OCI-LY1 (cell line): ENCODE measurements around the gene BPIFB6.

Experiments
- H2AFZ ChIP-seq: fragments of 200-600 bp; sonication (generic), shearing (Covaris generic); 2 replicates; pipeline ENCODE4 v1.6.0; 2014; ENCODE audit warnings: antibody characterized with exemption, mild to moderate bottlenecking, low read length
- H3F3A ChIP-seq: fragments of 200-600 bp; sonication (generic), shearing (Covaris generic); 2 replicates; pipeline ENCODE4 v1.6.0; 2014; ENCODE audit warnings: mild to moderate bottlenecking, antibody characterized with exemption, low read length, moderate library complexity; ENCODE audit not compliant: insufficient read depth
- H3K27ac ChIP-seq: fragments of 200-600 bp; sonication (generic); 2 replicates; pipeline ENCODE4 v1.5.1; 2014; ENCODE audit warnings: low read length, mixed run types, mild to moderate bottlenecking, low read depth; ENCODE audit not compliant: poor library complexity, severe bottlenecking
- H3K27me3 ChIP-seq: fragments of 200-600 bp; sonication (generic); 2 replicates; pipeline ENCODE4 v1.6.0; 2014; ENCODE audit warnings: antibody characterized with exemption, mild to moderate bottlenecking, low read length, moderate library complexity; ENCODE audit not compliant: insufficient read depth
- H3K36me3 ChIP-seq: fragments of 200-600 bp; sonication (generic); 2 replicates; pipeline ENCODE4 v1.6.1; 2014; ENCODE audit warnings: mild to moderate bottlenecking, antibody characterized with exemption, low read length, moderate library complexity, mixed read lengths; ENCODE audit not compliant: insufficient read depth
- H3K4me1 ChIP-seq: fragments of 200-600 bp; sonication (generic); 2 replicates; pipeline ENCODE4 v1.5.1; 2014; ENCODE audit warnings: mild to moderate bottlenecking, low read length, moderate library complexity; ENCODE audit not compliant: insufficient read depth, severe bottlenecking
- H3K4me2 ChIP-seq: fragments of 200-600 bp; sonication (generic), shearing (Covaris generic); 2 replicates; pipeline ENCODE4 v1.6.1; 2014; ENCODE audit warnings: low read length
- H3K4me3 ChIP-seq: fragments of 200-600 bp; sonication (generic); 2 replicates; pipeline ENCODE4 v1.5.1; 2014; ENCODE audit warnings: low read length, low read depth, mild to moderate bottlenecking, mixed read lengths; ENCODE audit not compliant: poor library complexity, severe bottlenecking
- H3K79me2 ChIP-seq: fragments of 200-600 bp; shearing (Covaris generic); 2 replicates; pipeline ENCODE4 v1.6.1; 2016; ENCODE audit warnings: mixed run types, low read length, mixed read lengths; ENCODE audit not compliant: insufficient read depth
- H3K9ac ChIP-seq: fragments of 200-600 bp; sonication (generic), shearing (Covaris generic); 2 replicates; pipeline ENCODE4 v1.6.1; 2014; ENCODE audit warnings: mild to moderate bottlenecking, low read length, mixed read lengths
- H3K9me2 ChIP-seq: fragments of 200-600 bp; sonication (generic), shearing (Covaris generic); 2 replicates; pipeline ENCODE4 v1.6.1; 2014; ENCODE audit warnings: low read depth, mild to moderate bottlenecking, low read length, mixed read lengths
- H3K9me3 ChIP-seq: fragments of 200-600 bp; shearing (Covaris generic); 2 replicates; pipeline ENCODE4 v1.6.1; 2014; ENCODE audit warnings: low read length, mixed read lengths
- H4K20me1 ChIP-seq: fragments of 200-600 bp; sonication (generic), shearing (Covaris generic); 2 replicates; pipeline ENCODE4 v1.6.0; 2016; ENCODE audit warnings: mild to moderate bottlenecking, low read length; ENCODE audit not compliant: insufficient read depth
- EZH2 ChIP-seq: fragments of 200-600 bp; sonication (generic), shearing (Covaris generic); IDR thresholded peaks from 2 replicates; pipeline ENCODE4 v1.8.0; 2017; ENCODE audit warnings: borderline replicate concordance, mixed run types, mild to moderate bottlenecking, antibody characterized with exemption, low read length, moderate library complexity, mixed read lengths
- TF ChIP-seq, protein P1 (sequence below): fragments of 200-600 bp; sonication (generic), shearing (Covaris generic); IDR thresholded peaks from 2 replicates; pipeline ENCODE4 v1.5.1; 2017; ENCODE audit warnings: mild to moderate bottlenecking, antibody characterized with exemption, low read length, moderate library complexity, mixed read lengths

The BPIFB6 gene

DNA sequence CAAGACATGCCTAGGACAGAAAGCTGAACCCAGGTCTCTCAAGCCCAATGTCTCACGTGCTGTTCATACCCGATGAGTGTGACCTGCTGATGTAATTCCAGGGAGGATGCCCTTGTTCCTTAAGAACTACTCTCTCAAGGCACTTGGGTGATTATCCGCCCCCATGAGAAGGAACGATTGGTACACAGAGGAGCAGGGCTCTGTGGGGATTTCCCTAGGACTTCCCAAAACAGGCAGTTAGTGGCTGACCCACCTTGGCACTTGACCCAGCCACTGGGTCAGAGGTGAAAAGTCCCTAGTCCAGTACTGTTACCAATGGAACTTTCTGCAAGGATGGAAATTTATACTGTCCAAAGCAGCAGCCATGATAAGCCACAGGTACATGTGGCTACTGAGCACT lies 9.2 kb upstream of the BPIFB6 start:
- Histone ChIP-seq H3K27me3 (no peaks in the 10 kb centered on the region), H3K27ac (no peak overlapping the region), H3F3A (no peaks in the 10 kb centered on the region), H3K79me2 (no peaks in the 10 kb centered on the region), H3K9me3 (no peaks in the 10 kb centered on the region), H2AFZ (no peak overlapping the region), H4K20me1 (no peaks in the 10 kb centered on the region), H3K9ac (no peak overlapping the region), H3K4me1 (no peaks in the 10 kb centered on the region), H3K9me2 (no peaks in the 10 kb centered on the region), H3K36me3 (no peaks in the 10 kb centered on the region), H3K4me3 (no peak overlapping the region), H3K4me2 (no peak overlapping the region)
- no peak for TF ChIP-seq EZH2
- TF ChIP-seq, protein P1, sequence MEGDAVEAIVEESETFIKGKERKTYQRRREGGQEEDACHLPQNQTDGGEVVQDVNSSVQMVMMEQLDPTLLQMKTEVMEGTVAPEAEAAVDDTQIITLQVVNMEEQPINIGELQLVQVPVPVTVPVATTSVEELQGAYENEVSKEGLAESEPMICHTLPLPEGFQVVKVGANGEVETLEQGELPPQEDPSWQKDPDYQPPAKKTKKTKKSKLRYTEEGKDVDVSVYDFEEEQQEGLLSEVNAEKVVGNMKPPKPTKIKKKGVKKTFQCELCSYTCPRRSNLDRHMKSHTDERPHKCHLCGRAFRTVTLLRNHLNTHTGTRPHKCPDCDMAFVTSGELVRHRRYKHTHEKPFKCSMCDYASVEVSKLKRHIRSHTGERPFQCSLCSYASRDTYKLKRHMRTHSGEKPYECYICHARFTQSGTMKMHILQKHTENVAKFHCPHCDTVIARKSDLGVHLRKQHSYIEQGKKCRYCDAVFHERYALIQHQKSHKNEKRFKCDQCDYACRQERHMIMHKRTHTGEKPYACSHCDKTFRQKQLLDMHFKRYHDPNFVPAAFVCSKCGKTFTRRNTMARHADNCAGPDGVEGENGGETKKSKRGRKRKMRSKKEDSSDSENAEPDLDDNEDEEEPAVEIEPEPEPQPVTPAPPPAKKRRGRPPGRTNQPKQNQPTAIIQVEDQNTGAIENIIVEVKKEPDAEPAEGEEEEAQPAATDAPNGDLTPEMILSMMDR = no peak

DNA sequence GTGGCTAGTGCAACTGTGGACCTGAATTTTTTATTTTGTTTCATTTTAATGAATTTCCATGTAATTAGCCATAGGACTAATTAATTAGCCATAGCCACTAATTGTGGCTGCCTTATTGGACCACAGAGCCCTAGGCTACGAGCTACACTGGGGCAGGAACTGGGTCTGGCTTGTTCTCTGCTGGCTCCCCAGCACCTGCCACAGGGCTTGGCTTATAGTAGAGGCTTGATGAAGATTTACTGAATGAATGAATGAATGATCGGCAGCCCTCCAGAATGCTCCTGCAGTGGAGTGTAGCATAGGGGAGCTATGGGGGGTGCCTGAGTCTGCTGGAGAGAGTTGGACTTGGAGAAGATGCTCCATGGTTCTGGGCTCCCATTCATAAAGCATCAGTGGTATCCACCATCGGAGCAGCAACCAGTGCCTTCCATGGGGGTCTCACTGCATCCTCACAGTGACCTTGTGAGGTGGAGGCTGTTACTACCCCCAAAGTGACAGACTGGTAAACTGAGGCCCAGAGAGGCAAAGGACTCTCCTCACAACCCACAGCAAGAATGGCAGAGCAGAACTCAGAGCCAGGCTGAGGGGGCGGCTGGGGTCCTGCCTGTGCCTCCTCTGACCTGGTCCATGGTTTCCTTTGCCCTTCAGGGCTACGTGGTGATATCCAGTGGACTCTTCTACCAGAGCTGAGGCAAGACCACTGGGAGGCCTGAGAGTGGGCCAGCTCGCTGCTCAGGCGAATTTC lies 8.6 kb upstream of the BPIFB6 start:
- no peaks in the 10 kb centered on the region for H3F3A ChIP-seq
- no peak for TF ChIP-seq EZH2
- TF ChIP-seq, protein P1 = no peak
- H3K4me3 ChIP-seq = no peak overlapping the region
- H3K27ac ChIP-seq = no peak overlapping the region
- H3K4me1 ChIP-seq = no peaks in the 10 kb centered on the region
- no peaks in the 10 kb centered on the region for H3K27me3 ChIP-seq
- no peaks in the 10 kb centered on the region for H3K36me3 ChIP-seq
- no peaks in the 10 kb centered on the region for H3K9me3 ChIP-seq
- H3K79me2 ChIP-seq = no peaks in the 10 kb centered on the region
- no peaks in the 10 kb centered on the region for H3K9me2 ChIP-seq
- no peak overlapping the region for H3K4me2 ChIP-seq
- H3K9ac ChIP-seq = no peak overlapping the region
- H2AFZ ChIP-seq = no peak overlapping the region
- no peaks in the 10 kb centered on the region for H4K20me1 ChIP-seq

DNA sequence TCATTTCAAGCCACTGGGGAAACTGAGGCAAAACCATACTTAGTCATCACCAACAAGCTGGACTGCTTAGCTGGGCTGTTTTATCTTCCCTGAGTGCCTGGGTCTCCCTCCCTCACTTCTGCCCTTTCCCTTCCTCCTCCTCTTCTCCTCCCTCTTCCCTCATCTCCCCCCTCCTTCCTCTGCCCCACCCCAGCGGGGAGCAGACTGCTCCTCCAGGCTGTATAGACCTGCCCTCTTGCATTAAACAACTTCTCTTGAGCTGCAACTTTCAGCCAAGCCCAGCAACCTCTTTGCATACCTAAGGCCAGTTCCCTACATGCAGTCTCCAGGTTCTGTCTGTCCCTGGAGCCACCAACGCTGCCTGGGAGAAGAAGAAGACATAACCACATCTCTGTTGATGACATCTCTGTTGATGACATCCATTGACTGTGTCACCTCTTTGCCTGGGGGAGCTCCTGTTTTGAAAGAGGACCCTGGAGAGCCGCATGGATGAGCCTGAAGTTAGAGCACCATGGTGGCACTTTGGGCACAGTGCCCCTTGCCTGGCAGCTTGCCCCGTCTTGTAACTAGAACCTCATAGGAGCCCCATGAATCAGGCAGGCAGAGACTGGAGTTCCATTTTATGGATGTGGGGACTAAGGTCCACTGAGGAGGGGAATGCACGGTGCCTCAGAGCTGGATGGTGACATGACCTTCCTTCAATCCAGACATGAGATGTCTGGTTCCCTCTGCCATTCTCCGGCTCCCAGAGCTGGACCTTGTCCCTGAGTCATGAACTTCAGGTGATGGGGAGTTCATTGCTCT lies 7.8 kb upstream of the BPIFB6 start:
- H3K27me3 ChIP-seq = no peaks in the 10 kb centered on the region
- H3K27ac ChIP-seq = no peak overlapping the region
- H3K4me3 ChIP-seq = no peak overlapping the region
- TF ChIP-seq, protein P1 = no peak
- no peak for TF ChIP-seq EZH2
- no peaks in the 10 kb centered on the region for H3K4me1 ChIP-seq
- H3K9me2 ChIP-seq = no peaks in the 10 kb centered on the region
- H3K9me3 ChIP-seq = no peaks in the 10 kb centered on the region
- no peaks in the 10 kb centered on the region for H3K79me2 ChIP-seq
- no peaks in the 10 kb centered on the region for H3F3A ChIP-seq
- no peaks in the 10 kb centered on the region for H3K36me3 ChIP-seq
- H3K4me2 ChIP-seq = no peak overlapping the region
- H3K9ac ChIP-seq = no peak overlapping the region
- no peaks in the 10 kb centered on the region for H4K20me1 ChIP-seq
- no peak overlapping the region for H2AFZ ChIP-seq
